HG02798 (cell line): ENCODE data around the gene PI16.
"Not testable (repeated sequence)": the region's sequence is repeated elsewhere in the genome, so short reads cannot be mapped to it uniquely, and the experiment has no call there.

Experiments
- ATAC-seq: cut with Tn5 transposase; IDR thresholded peaks from one replicate; pipeline ENCODE4 v1.9.1; 2021; ENCODE audit warnings: mild to moderate bottlenecking; ENCODE audit not compliant: unreplicated experiment, poor library complexity

PI16 gene

GRCh38 chr6:36986704-36987047 lies 32.1 kb downstream of the PI16 start:
- no peak for ATAC-seq

- no peak for ATAC-seq
These were observed 34.7 kb downstream of the PI16 start for GRCh38 chr6:36989264-36989663.

- not testable (repeated sequence) for ATAC-seq
These were observed 35.9 kb downstream of the PI16 start for GRCh38 chr6:36990401-36990800.

- no peak for ATAC-seq
These were observed 43.5 kb downstream of the PI16 start for GRCh38 chr6:36997811-36998722.

GRCh38 chr6:36998723-36999038 lies 44.1 kb downstream of the PI16 start:
- no peak for ATAC-seq

GRCh38 chr6:36999061-36999750 lies 44.7 kb downstream of the PI16 start:
- no peak for ATAC-seq

- ATAC-seq: no peak
These were observed 45.2 kb downstream of the PI16 start for GRCh38 chr6:36999751-37000125.

- ATAC-seq: no peak
These were observed 49.8 kb downstream of the PI16 start for GRCh38 chr6:37004044-37004980.

GRCh38 chr6:37005061-37005810 lies 50.7 kb downstream of the PI16 start, which contains the start of gene FGD2:
Gene FGD2, plus strand, starts transcription at chr6:37005655. Its CDS starts 163 bp downstream, at chr6:37005818.
- peak; percentile 75 for ATAC-seq

- peak; percentile 1 for ATAC-seq
These were observed 51.5 kb downstream of the PI16 start for GRCh38 chr6:37005827-37006567.

GRCh38 chr6:37006793-37007339 lies 52.3 kb downstream of the PI16 start:
- no peak for ATAC-seq

GRCh38 chr6:37007340-37008043 lies 53.0 kb downstream of the PI16 start:
- ATAC-seq: no peak

GRCh38 chr6:37008484-37009465 lies 54.2 kb downstream of the PI16 start:
- ATAC-seq: no peak

- ATAC-seq: no peak
These were observed 55.9 kb downstream of the PI16 start for GRCh38 chr6:37010402-37010892.

- ATAC-seq: no peak
These were observed 57.3 kb downstream of the PI16 start for GRCh38 chr6:37011656-37012378.
